ENCODE results near the gene SSH2. TPM values are rescaled to one million over a fixed set of nuclear protein-coding genes. Genes with fewer than 3 reads are reported as not detected.
A peak's percentile ranks its signal among the peaks of the same experiment; 100 is the strongest.

SSH2 gene
- total RNA-seq, 6 experiments from 2014 or later: 22.2 to 27.0 (median 23.2) TPM

- Mint-ChIP-seq H3K4me3 (no peak overlapping the region), H3K27ac (no peak overlapping the region), H3K27me3 (ENCODE audit: insufficient read depth) (no peaks in the 10 kb centered on the region; the same call in 1 of the 2 replicates)
Observed at GRCh38 chr17:29625037-29625750, 304.8 kb downstream of the SSH2 start.

DNA sequence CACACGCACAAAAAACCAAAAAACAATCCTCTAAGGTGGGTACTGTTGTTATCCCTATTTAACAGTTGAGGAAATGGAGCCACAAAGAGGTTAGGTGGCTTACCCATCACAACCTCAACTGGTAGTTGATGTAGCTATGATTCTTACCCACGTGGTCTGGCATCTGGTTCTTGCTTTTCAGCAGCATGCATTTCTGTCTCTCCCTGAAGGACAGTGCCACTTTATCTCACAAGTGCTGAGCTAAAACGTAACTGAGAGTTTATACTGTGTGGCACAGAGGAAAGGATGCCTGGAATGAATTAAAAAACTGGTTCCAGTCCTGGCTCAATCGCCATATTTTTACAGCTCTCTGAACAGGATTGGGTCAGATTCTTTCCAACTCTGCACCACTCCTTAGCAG is 305.4 kb downstream of the SSH2 start:
- Mint-ChIP-seq H3K27me3 (ENCODE audit: insufficient read depth) (no peaks in the 10 kb centered on the region; the same call in 1 of the 2 replicates), H3K36me3 (ENCODE audit: low read depth) (no peaks in the 10 kb centered on the region)

More at GRCh38 chr17:29625037-29625750, 304.8 kb downstream of the SSH2 start:
- Mint-ChIP-seq H3K4me1 (ENCODE audit: low read depth) (peaks cover 35% of the 10 kb centered on the region), H3K9me3 (no peaks in the 10 kb centered on the region), H3K36me3 (ENCODE audit: low read depth) (no peaks in the 10 kb centered on the region)
- no peak for DNase-seq
- TF ChIP-seq, protein P1, sequence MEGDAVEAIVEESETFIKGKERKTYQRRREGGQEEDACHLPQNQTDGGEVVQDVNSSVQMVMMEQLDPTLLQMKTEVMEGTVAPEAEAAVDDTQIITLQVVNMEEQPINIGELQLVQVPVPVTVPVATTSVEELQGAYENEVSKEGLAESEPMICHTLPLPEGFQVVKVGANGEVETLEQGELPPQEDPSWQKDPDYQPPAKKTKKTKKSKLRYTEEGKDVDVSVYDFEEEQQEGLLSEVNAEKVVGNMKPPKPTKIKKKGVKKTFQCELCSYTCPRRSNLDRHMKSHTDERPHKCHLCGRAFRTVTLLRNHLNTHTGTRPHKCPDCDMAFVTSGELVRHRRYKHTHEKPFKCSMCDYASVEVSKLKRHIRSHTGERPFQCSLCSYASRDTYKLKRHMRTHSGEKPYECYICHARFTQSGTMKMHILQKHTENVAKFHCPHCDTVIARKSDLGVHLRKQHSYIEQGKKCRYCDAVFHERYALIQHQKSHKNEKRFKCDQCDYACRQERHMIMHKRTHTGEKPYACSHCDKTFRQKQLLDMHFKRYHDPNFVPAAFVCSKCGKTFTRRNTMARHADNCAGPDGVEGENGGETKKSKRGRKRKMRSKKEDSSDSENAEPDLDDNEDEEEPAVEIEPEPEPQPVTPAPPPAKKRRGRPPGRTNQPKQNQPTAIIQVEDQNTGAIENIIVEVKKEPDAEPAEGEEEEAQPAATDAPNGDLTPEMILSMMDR (IDR thresholded peaks at IDR 0.05): no peak

DNA sequence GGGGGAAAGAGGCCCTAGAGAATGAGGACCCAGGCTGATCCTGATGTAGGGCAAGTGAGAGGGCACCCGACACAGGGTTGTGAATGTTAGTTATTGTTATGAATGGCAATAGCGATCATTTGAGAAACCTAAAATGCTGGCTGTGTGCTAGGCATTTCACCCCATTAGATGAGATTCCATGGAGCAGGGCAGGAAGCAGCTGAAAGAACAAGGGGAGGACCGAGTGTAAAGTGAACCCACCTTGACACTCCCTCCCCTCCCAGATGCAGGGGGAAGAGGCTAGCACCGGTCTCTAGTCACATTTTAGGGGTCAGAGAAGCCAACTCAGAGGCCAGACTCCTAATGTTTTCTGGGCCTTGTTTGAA is 306.8 kb downstream of the SSH2 start:
- TF ChIP-seq, protein P1 (IDR thresholded peaks at IDR 0.05): no peak
- peak overlapping the region; percentile 85; the same call in 1 of the 2 replicates for H3K4me3 Mint-ChIP-seq
- H3K4me1 Mint-ChIP-seq (ENCODE audit: low read depth): peaks cover 49% of the 10 kb centered on the region
- no peaks in the 10 kb centered on the region for H3K36me3 Mint-ChIP-seq (ENCODE audit: low read depth)
- H3K9me3 Mint-ChIP-seq: no peaks in the 10 kb centered on the region
- H3K27ac Mint-ChIP-seq: no peak overlapping the region
- no peaks in the 10 kb centered on the region; the same call in 1 of the 2 replicates for H3K27me3 Mint-ChIP-seq (ENCODE audit: insufficient read depth)
- DNase-seq: no peak

More for the DNA sequence above, 305.4 kb downstream of the SSH2 start:
- DNase-seq: no peak
- Mint-ChIP-seq H3K4me1 (ENCODE audit: low read depth) (peaks cover 41% of the 10 kb centered on the region), H3K27ac (no peak overlapping the region), H3K9me3 (no peaks in the 10 kb centered on the region), H3K4me3 (no peak overlapping the region)
- TF ChIP-seq, protein P1 (IDR thresholded peaks at IDR 0.05): no peak

DNA sequence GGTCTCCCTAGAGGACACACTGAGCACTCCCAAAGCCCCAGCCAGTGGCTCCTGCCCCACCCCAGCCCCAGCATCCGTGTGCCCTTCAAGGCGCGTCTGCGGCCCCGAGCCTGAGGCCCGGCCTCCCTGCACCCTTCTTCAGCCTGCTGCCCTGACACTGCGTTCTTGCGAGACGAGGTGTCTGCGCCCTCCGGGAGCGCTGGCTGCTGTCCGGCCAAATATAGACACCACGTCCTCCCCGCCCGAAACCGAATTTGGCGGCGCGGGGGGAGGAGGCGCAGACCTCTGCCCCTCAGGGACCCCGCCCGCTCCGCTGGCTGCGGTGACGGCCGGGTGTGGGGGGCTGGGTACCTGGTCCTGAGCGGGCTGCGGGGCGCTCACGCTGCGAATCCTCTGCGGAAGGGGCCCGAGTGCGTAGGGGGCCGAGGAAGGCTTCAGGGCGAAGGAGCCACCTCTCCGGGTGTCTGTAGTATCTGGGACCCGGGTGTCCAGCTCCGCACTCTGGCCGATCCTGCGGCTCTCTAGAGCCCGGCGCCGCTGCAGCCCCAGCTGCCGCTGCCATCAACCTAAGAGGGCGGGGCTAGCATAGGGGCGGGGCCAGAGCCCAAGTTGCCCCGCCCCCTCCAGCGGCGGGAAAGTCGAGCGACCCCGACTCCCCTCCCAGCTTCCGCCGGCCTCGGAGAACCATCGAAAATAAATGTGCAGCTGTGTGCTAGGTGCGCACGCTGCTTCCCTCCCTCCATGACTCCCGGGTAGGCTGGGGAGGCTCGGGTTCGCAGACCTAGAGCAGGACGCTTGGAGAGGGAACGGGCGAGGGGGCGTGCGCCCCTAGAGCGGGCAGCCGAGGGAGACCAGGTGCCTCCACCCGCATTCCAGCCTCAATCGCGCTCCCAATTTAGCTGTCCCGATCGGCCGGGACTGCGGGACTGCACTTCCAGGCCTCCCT is 307.4 kb downstream of the SSH2 start, which contains the start of gene CORO6:
CORO6 (minus strand) TSS at position 576 of the 946 bp plus-strand sequence. CDS start 1,491 bp downstream, outside the sequence.
- peak within 1 kb of the TSS; percentile 85 for H3K4me3 Mint-ChIP-seq
- H3K9me3 Mint-ChIP-seq: no peaks in the 10 kb centered on the region
- DNase-seq: peak; percentile 31
- TF ChIP-seq, protein P1 (IDR thresholded peaks at IDR 0.05): no peak
- no peaks in the 10 kb centered on the region; the same call in 1 of the 2 replicates for H3K27me3 Mint-ChIP-seq (ENCODE audit: insufficient read depth)
- no peaks in the 10 kb centered on the region for H3K36me3 Mint-ChIP-seq (ENCODE audit: low read depth)
- no peak within 1 kb of the TSS; the same call in 1 of the 2 replicates for H3K27ac Mint-ChIP-seq
- H3K4me1 Mint-ChIP-seq (ENCODE audit: low read depth): peaks cover 49% of the 10 kb centered on the region

- Mint-ChIP-seq H3K36me3 (ENCODE audit: low read depth) (no peaks in the 10 kb centered on the region), H3K4me3 (peak overlapping the region; percentile 85), H3K27me3 (ENCODE audit: insufficient read depth) (no peaks in the 10 kb centered on the region; the same call in 1 of the 2 replicates), H3K9me3 (no peaks in the 10 kb centered on the region), H3K27ac (no peak overlapping the region; the same call in 1 of the 2 replicates), H3K4me1 (ENCODE audit: low read depth) (peaks cover 58% of the 10 kb centered on the region)
- no peak for DNase-seq
- TF ChIP-seq, protein P1 (IDR thresholded peaks at IDR 0.05): no peak
Observed at GRCh38 chr17:29621751-29622194, 308.3 kb downstream of the SSH2 start.
